Muscle layer of duodenum (tissue), 2 donors: ENCODE measurements around the gene MYO1H.

Experiments
- H3K27ac ChIP-seq: one replicate; pipeline ENCODE4 v1.7.0; 2013; ENCODE audit warnings: mild to moderate bottlenecking, low read length
- H3K27me3 ChIP-seq: one replicate; pipeline ENCODE4 v1.7.0; 2013; ENCODE audit warnings: low read depth, mild to moderate bottlenecking, control low read depth, low read length
- H3K36me3 ChIP-seq, 2 donors: one replicate each; pipeline ENCODE4 v1.7.0; 2013; ENCODE audit warnings: low read length in 2 of 2, control low read depth in 1 of 2, mild to moderate bottlenecking in 1 of 2; ENCODE audit not compliant: insufficient read depth in 2 of 2, control insufficient read depth in 1 of 2
- H3K4me1 ChIP-seq, 2 donors: one replicate each; pipeline ENCODE4 v1.7.0; 2013; ENCODE audit warnings: low read length in 2 of 2, mild to moderate bottlenecking in 2 of 2, control low read depth in 1 of 2, moderate library complexity in 1 of 2; ENCODE audit not compliant: insufficient read depth in 2 of 2, control insufficient read depth in 1 of 2
- H3K4me3 ChIP-seq, 2 donors: one replicate each; pipeline ENCODE4 v1.7.0; 2013; ENCODE audit warnings: low read length in 2 of 2, low read depth in 1 of 2, mild to moderate bottlenecking in 1 of 2
- H3K9me3 ChIP-seq, 2 donors: one replicate each; pipeline ENCODE4 v1.7.0; 2013; ENCODE audit warnings: low read length in 2 of 2, control low read depth in 1 of 2, mild to moderate bottlenecking in 1 of 2; ENCODE audit not compliant: control insufficient read depth in 1 of 2
- donor health status: healthy.

Gene MYO1H

GRCh38 chr12:109452489-109452888 is 104.8 kb downstream of the MYO1H start:
- H3K27ac ChIP-seq: no peak overlapping the region

GRCh38 chr12:109455706-109456105 is 108.0 kb downstream of the MYO1H start:
- Histone ChIP-seq H3K27me3 (no peaks in the 10 kb centered on the region), H3K4me3 (no peak overlapping the region), H3K9me3 (no peaks in the 10 kb centered on the region), H3K27ac (no peak overlapping the region), H3K4me1 (peaks cover 30 to 37% of the 10 kb centered on the region in 2 donors), H3K36me3 (peaks cover 73 to 78% of the 10 kb centered on the region in 2 donors)

More at GRCh38 chr12:109452489-109452888, 104.8 kb downstream of the MYO1H start:
- no peaks in the 10 kb centered on the region for H3K9me3 ChIP-seq
- H3K36me3 ChIP-seq: peaks cover 67 to 70% of the 10 kb centered on the region in 2 donors
- peaks cover 12 to 13% of the 10 kb centered on the region in 2 donors for H3K4me1 ChIP-seq
- H3K27me3 ChIP-seq: no peaks in the 10 kb centered on the region
- H3K4me3 ChIP-seq: no peak overlapping the region

- Histone ChIP-seq H3K27ac (peak overlapping the region; percentile 96), H3K4me1 (peaks cover 45 to 49% of the 10 kb centered on the region in 2 donors), H3K36me3 (peaks cover 64 to 65% of the 10 kb centered on the region in 2 donors)
These were observed 110.4 kb downstream of the MYO1H start for GRCh38 chr12:109458086-109458485.

GRCh38 chr12:109458771-109459208 is 111.1 kb downstream of the MYO1H start:
- H3K4me3 ChIP-seq: peak overlapping the region in 1 of 2 donors; percentile 9
- H3K4me1 ChIP-seq: peaks cover 51 to 54% of the 10 kb centered on the region in 2 donors
- H3K36me3 ChIP-seq: peaks cover 57 to 62% of the 10 kb centered on the region in 2 donors
- peak overlapping the region; percentile 96 for H3K27ac ChIP-seq
- no peaks in the 10 kb centered on the region for H3K27me3 ChIP-seq
- H3K9me3 ChIP-seq: no peaks in the 10 kb centered on the region

More at GRCh38 chr12:109458086-109458485, 110.4 kb downstream of the MYO1H start:
- H3K9me3 ChIP-seq: no peaks in the 10 kb centered on the region
- no peaks in the 10 kb centered on the region for H3K27me3 ChIP-seq
- peak overlapping the region in 1 of 2 donors; percentile 13 for H3K4me3 ChIP-seq

GRCh38 chr12:109459247-109459646 is 111.5 kb downstream of the MYO1H start:
- H3K36me3 ChIP-seq: peaks cover 53 to 61% of the 10 kb centered on the region in 2 donors
- H3K27me3 ChIP-seq: no peaks in the 10 kb centered on the region
- peak overlapping the region; percentile 96 for H3K27ac ChIP-seq
- no peak overlapping the region for H3K4me3 ChIP-seq
- H3K4me1 ChIP-seq: peaks cover 55 to 58% of the 10 kb centered on the region in 2 donors
- no peaks in the 10 kb centered on the region for H3K9me3 ChIP-seq

- Histone ChIP-seq H3K36me3 (peaks cover 43 to 48% of the 10 kb centered on the region in 2 donors), H3K27ac (peak overlapping the region; percentile 96), H3K9me3 (no peaks in the 10 kb centered on the region), H3K27me3 (no peaks in the 10 kb centered on the region), H3K4me1 (peaks cover 59 to 70% of the 10 kb centered on the region in 2 donors), H3K4me3 (peak overlapping the region in 1 of 2 donors; percentile 50)
These were observed 112.8 kb downstream of the MYO1H start for GRCh38 chr12:109460538-109460937.

- Histone ChIP-seq H3K4me1 (peaks cover 58 to 78% of the 10 kb centered on the region in 2 donors), H3K9me3 (no peaks in the 10 kb centered on the region), H3K36me3 (peaks cover 41 to 42% of the 10 kb centered on the region in 2 donors), H3K27ac (peak overlapping the region; percentile 96), H3K27me3 (no peaks in the 10 kb centered on the region), H3K4me3 (peak overlapping the region in 1 of 2 donors; percentile 50)
These were observed 113.5 kb downstream of the MYO1H start for GRCh38 chr12:109461049-109461845.

GRCh38 chr12:109461846-109462756 is 114.4 kb downstream of the MYO1H start:
- H3K36me3 ChIP-seq: peaks cover 33 to 37% of the 10 kb centered on the region in 2 donors
- peak overlapping the region; percentile 98 for H3K27ac ChIP-seq
- H3K4me1 ChIP-seq: peaks cover 66 to 86% of the 10 kb centered on the region in 2 donors
- no peaks in the 10 kb centered on the region for H3K9me3 ChIP-seq
- H3K27me3 ChIP-seq: no peaks in the 10 kb centered on the region
- peak overlapping the region in 1 of 2 donors; percentile 50 for H3K4me3 ChIP-seq

GRCh38 chr12:109462868-109463692 is 115.4 kb downstream of the MYO1H start:
- H3K27ac ChIP-seq: peak overlapping the region; percentile 98
- peaks cover 66 to 89% of the 10 kb centered on the region in 2 donors for H3K4me1 ChIP-seq
- H3K36me3 ChIP-seq: peaks cover 28 to 32% of the 10 kb centered on the region in 2 donors
- no peaks in the 10 kb centered on the region for H3K9me3 ChIP-seq
- H3K27me3 ChIP-seq: no peaks in the 10 kb centered on the region
- H3K4me3 ChIP-seq: peak overlapping the region in 1 of 2 donors; percentile 50

GRCh38 chr12:109463756-109464155 is 116.1 kb downstream of the MYO1H start:
- H3K27me3 ChIP-seq: no peaks in the 10 kb centered on the region
- peaks cover 59 to 87% of the 10 kb centered on the region in 2 donors for H3K4me1 ChIP-seq
- no peaks in the 10 kb centered on the region for H3K9me3 ChIP-seq
- peak overlapping the region in 1 of 2 donors; percentile 50 for H3K4me3 ChIP-seq
- H3K36me3 ChIP-seq: peaks cover 27 to 36% of the 10 kb centered on the region in 2 donors
- H3K27ac ChIP-seq: peak overlapping the region; percentile 98
